HEK293T (cell line): Measurements from ENCODE around the gene CAMKMT.
A peak's percentile ranks its signal among the peaks of the same experiment; 100 is the strongest.

Experiments
- CTCF ChIA-PET: fragments of 350-600 bp; formaldehyde crosslinking; extraction: SDS; loops from one replicate; lab custom pipeline; 2021; ENCODE audit warnings: antibody characterized with exemption, inconsistent platforms; lab: Yijun Ruan, JAX
- POLR2A ChIA-PET: fragments of 350-600 bp; formaldehyde crosslinking; extraction: SDS; loops from one replicate; lab custom pipeline; 2020; ENCODE audit warnings: antibody characterized with exemption, inconsistent platforms; lab: Yijun Ruan, JAX
- DNase-seq: peaks from one replicate; pipeline ENCODE4 v3.0.0; 2012; ENCODE audit warnings: mixed read lengths; ENCODE audit errors: extremely low spot score
- ARNT ChIP-seq: fragments of 450-650 bp; IDR thresholded peaks from 2 replicates; pipeline ENCODE4 v1.6.1; 2017; ENCODE audit warnings: mild to moderate bottlenecking
- BHLHE40 ChIP-seq: fragments of 450-650 bp; IDR thresholded peaks from 2 replicates; pipeline ENCODE4 v1.6.1; 2016; ENCODE audit warnings: mild to moderate bottlenecking, moderate library complexity, borderline replicate concordance
- CTBP1 ChIP-seq: fragments of 450-650 bp; IDR thresholded peaks from 2 replicates; pipeline ENCODE4 v1.6.1; 2016; ENCODE audit warnings: borderline replicate concordance
- ELF4 ChIP-seq: fragments of 450-650 bp; IDR thresholded peaks from 2 replicates; pipeline ENCODE4 v1.6.1; 2017; ENCODE audit warnings: antibody characterized with exemption
- FOXA1 ChIP-seq: fragments of 450-650 bp; IDR thresholded peaks from 2 replicates; pipeline ENCODE4 v1.6.1; 2016; ENCODE audit warnings: mild to moderate bottlenecking
- FOXK2 ChIP-seq: fragments of 450-650 bp; IDR thresholded peaks from 2 replicates; pipeline ENCODE4 v1.6.1; 2016; ENCODE audit warnings: mild to moderate bottlenecking
- FOXM1 ChIP-seq: fragments of 450-650 bp; IDR thresholded peaks from 2 replicates; pipeline ENCODE4 v1.6.1; 2017; ENCODE audit warnings: mild to moderate bottlenecking, borderline replicate concordance
- HDGF ChIP-seq: fragments of 450-650 bp; IDR thresholded peaks from 2 replicates; pipeline ENCODE4 v1.6.1; 2017; ENCODE audit warnings: antibody characterized with exemption, borderline replicate concordance
- L3MBTL2 ChIP-seq: fragments of 450-650 bp; conservative IDR thresholded peaks from 2 replicates; pipeline ENCODE4 v1.6.1; 2016; ENCODE audit warnings: mild to moderate bottlenecking
- LEF1 ChIP-seq: fragments of 450-650 bp; IDR thresholded peaks from 2 replicates; pipeline ENCODE4 v1.6.1; 2017; ENCODE audit warnings: mild to moderate bottlenecking, borderline replicate concordance
- NFRKB ChIP-seq: fragments of 450-650 bp; IDR thresholded peaks from 2 replicates; pipeline ENCODE4 v1.6.1; 2016; ENCODE audit warnings: mild to moderate bottlenecking, moderate library complexity
- SP1 ChIP-seq: fragments of 450-650 bp; IDR thresholded peaks from 2 replicates; pipeline ENCODE4 v1.6.1; 2017
- SUZ12 ChIP-seq: fragments of 450-650 bp; IDR thresholded peaks from 2 replicates; pipeline ENCODE4 v1.6.1; 2016; ENCODE audit warnings: mild to moderate bottlenecking
- TARDBP ChIP-seq: fragments of 450-650 bp; IDR thresholded peaks from 2 replicates; pipeline ENCODE4 v1.6.1; 2016
- ZNF384 ChIP-seq: fragments of 450-650 bp; IDR thresholded peaks from 2 replicates; pipeline ENCODE4 v1.6.1; 2016
- TF ChIP-seq, protein P1 (sequence below): fragments of 450-650 bp; IDR thresholded peaks from 2 replicates; pipeline ENCODE4 v1.6.1; 2016

Gene CAMKMT

DNA sequence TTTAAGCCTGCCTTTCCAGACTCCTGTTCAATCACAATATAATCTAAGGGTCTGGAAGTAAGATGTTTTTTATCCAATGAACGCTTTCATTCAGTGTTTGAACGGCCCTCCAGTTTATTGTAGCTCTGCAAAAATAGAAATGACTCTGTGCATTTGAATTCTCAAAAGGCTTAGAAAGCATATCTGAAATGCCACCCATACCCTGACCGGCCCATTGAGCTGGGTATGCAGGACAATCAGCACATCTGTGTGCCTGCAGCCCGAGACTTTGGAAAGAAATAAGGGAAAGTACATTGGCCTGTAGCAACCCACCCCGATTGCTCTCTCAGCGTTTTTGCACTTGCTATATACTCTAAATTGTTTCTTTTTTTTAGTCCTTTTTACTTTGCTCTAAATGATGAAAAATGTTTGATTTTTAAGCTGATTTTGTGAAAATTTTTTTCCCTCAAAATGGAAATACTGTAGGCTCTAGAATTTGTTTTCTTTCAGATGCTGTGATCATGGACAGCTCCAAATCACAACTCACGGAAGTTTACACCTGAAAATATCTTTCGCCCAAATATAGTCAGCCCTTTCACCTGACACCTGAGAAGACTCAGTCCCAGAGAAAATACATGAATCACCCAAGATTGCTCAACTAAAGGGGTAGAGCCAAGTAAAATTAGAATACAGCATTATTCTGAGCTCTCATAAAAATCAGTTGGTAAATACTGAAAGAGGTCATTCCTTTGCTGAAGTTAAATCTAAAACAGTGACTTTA is 385.3 kb downstream of the CAMKMT start:
- no peak for DNase-seq
- ChIA-PET CTCF (interaction anchor here (0.6 kb wide), 1 partner anchor 1122 kb away, joined by 4 read pairs; no protein-coding TSS in a partner anchor), POLR2A (no interaction called here)
- no peak for TF ChIP-seq FOXA1
- no peak for TF ChIP-seq HDGF
- TF ChIP-seq FOXK2, result no peak
- TF ChIP-seq ZNF384, result no peak
- TF ChIP-seq, protein P1, sequence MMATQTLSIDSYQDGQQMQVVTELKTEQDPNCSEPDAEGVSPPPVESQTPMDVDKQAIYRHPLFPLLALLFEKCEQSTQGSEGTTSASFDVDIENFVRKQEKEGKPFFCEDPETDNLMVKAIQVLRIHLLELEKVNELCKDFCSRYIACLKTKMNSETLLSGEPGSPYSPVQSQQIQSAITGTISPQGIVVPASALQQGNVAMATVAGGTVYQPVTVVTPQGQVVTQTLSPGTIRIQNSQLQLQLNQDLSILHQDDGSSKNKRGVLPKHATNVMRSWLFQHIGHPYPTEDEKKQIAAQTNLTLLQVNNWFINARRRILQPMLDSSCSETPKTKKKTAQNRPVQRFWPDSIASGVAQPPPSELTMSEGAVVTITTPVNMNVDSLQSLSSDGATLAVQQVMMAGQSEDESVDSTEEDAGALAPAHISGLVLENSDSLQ, result no peak
- TF ChIP-seq LEF1, result no peak
- TF ChIP-seq ARNT, result no peak
- no peak for TF ChIP-seq TARDBP
- no peak for TF ChIP-seq BHLHE40
- TF ChIP-seq SUZ12, result no peak
- TF ChIP-seq L3MBTL2, result no peak
- TF ChIP-seq CTBP1, result no peak
- no peak for TF ChIP-seq FOXM1
- no peak for TF ChIP-seq NFRKB
- TF ChIP-seq SP1, result no peak
- no peak for TF ChIP-seq ELF4

DNA sequence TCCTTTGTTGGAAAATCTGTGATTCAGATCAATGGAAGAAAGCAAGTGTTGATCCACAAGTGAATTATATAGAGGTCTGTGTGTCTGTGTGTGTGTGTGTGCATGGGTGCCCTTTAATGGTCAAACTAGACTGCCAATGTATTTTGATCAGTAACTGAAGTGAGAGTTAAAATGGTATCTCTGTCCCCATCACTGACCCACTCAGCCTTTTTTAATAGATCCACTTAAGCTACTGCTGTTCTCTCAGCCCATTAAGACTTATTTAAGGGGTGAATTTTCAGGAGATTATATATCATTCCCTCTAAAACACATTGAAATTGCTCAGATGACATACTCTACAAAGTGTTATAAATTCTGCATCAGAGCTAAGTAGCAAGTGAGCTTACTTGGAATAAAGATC is 386.0 kb downstream of the CAMKMT start:
- TF ChIP-seq LEF1 (no peak), BHLHE40 (no peak), ZNF384 (no peak), L3MBTL2 (no peak), HDGF (no peak), ARNT (no peak), SP1 (no peak), TARDBP (no peak), SUZ12 (no peak), NFRKB (no peak), FOXA1 (no peak), FOXK2 (no peak), CTBP1 (no peak), FOXM1 (no peak), ELF4 (no peak)
- TF ChIP-seq, protein P1, result no peak
- ChIA-PET POLR2A (no interaction called here), CTCF (no interaction called here)
- DNase-seq, result no peak

DNA sequence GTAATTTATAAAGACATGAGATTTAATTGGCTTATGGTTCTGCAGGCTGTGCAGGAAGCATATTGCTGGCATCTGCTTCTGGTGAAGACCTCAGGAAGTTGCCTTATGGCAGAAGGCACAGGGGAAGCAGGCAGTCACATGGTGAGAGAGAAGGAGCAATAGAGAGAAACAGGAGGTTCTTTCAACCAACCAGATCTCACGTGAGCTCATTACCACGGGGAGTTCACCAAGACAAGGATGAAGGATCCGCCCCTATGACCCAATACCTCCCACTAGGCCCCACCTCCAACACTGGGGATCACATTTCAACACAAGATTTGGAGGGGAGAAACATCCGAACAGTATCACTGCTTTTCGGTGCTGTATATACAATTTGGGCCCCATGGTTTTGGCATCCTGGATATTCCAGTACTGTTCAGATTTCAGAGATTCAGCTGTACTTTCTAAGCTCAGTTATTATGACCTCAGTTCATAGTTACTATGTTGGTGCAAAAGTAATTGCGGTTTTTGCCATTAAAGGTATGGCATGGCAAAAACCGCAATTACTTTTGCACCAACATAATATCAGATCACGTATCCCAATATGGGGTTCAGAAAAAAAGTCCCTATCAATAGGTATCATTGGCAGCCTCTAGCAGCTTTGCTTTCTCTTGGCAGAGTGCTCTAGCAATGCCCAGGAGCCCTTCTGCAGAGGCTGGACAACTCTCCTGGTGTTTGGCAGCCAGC is 390.2 kb downstream of the CAMKMT start:
- TF ChIP-seq HDGF (no peak), ELF4 (peak; percentile 61; the same call in 1 of the 2 replicates)
- POLR2A ChIA-PET, result no interaction called here
- CTCF ChIA-PET, result no interaction called here
- DNase-seq, result no peak

DNA sequence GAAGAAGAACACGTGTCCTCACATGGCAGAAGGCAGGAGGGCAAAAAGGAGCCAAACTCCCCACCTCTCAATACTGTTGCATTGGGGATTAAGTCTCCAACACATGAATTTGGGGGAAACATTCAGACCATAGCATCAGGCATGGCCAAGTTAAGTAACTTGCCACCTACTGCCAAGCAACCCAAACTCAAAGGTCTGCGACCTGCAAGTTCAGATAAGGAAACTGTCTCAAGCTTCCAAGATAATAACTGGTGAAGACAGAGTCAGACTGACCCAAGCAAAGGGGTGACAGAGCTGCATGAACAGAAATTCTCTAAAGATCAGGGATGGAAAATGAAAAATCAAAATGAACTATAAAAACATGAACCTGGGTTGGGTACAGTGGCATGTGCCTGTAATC is 391.0 kb downstream of the CAMKMT start:
- DNase-seq, result no peak
- POLR2A ChIA-PET, result no interaction called here
- TF ChIP-seq CTBP1 (no peak), ZNF384 (no peak), FOXM1 (no peak), TARDBP (no peak), L3MBTL2 (no peak)
- TF ChIP-seq, protein P1, result no peak
- CTCF ChIA-PET, result no interaction called here

DNA sequence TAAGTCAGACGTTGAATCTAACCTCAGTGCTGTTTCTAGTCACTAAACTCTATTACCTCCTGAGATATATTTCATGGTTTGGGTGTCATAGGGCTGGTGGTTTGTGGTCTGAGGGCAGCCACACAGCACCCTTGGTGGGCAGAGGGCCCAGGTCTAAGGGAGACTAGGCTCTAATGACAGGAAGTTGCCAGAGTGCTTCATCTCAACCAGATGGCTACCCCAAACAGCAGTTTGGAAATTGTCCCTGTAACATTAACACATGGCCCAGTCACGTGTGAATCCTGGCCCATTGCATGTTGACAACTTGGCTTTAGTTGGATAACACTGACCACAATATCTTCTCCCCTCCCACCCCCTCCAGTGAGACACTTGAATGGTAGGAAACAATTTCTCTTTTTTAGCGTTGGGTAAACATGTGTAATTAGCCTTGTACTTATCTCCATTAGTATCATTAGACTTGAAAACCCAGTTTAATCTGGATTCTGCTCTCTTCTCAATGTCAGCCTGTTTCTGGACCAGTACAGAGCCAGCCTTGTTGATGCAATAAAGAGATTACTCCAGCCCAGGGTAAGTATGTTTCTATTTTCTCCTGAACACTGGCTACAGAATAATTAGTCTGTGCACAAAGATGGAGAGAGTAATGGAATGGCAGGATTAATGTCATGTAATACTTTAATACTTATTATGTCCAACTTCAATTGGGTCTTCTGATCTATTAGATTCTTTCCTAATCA is 392.0 kb downstream of the CAMKMT start:
- TF ChIP-seq ZNF384 (no peak), FOXA1 (no peak), SUZ12 (no peak), BHLHE40 (no peak), FOXM1 (no peak), HDGF (no peak), ARNT (no peak), L3MBTL2 (no peak)
- no peak for DNase-seq
- ChIA-PET POLR2A (no interaction called here), CTCF (no interaction called here)

DNA sequence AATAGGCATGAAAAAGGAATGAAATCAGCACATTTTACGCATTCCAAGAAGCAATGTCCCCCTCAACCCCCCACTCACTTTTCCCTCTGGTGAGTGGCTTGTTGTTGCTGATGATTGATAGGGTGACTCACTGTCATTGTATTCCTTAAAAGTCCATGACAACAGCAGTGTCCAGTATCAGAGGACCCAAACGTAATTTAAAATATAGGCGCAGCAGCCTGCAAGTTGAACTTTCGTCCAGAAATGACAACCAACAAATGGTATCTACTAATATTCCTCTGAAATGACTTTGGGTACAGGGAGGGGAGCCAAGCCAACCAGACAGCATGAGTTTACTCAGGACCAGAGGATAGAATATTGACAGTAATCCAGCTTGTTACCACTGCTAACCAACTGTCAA is 396.8 kb downstream of the CAMKMT start:
- ChIA-PET POLR2A (no interaction called here), CTCF (no interaction called here)
- no peak for TF ChIP-seq ARNT
- TF ChIP-seq L3MBTL2, result no peak
- no peak for TF ChIP-seq HDGF
- TF ChIP-seq FOXK2, result no peak
- TF ChIP-seq ZNF384, result no peak
- no peak for TF ChIP-seq FOXA1
- TF ChIP-seq CTBP1, result no peak
- no peak for TF ChIP-seq FOXM1
- TF ChIP-seq LEF1, result no peak
- DNase-seq, result no peak
